ENCODE results near the gene PLIN5. TPM values are rescaled to one million over a fixed set of nuclear protein-coding genes. Genes with fewer than 3 reads are reported as not detected.

Gene PLIN5
- total and polyA plus RNA-seq, 9 donors = 8.8 to 149 (median 85.0) TPM

DNA sequence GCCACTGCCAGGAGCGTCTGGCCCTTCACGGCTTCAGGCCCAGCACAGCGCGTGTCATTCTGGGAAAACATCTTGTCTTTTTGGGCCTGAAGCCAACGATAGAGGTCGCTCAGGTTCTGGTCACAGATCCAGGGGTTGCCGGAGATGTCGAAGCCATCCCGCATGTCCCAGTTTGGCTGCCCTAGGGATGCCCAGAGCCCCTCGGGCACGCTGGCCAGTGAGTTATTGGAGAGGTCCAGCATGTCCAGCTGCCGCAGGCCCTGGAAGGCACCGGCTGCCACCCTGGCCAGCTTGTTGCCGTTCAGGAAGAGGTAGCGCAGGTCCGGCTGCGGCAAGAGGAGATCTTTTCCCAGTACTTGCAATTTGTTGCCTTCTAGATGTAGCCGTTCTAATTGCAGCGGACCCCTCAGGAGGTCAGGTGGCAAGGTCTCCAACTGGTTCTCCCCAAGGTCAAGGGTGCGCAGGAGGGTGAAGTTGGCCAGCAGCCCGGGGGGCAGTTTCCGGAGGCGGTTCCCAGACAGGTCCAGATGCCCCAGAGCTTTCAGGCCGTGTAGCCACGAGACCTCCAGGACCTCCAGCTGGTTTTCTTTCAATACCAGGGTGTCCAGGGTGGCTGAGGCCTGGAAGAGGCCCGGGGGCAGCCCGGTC, 3.1 kb upstream of the PLIN5 start:
- 63 to 70% (median 68%) methylated on average over 27 of the region's 27 CpGs for WGBS, 3 donors
- H3K27me3 ChIP-seq = no peaks in the 10 kb centered on the region
- DNase-seq = peak in 1 of 5 donors; percentile 55
- TF ChIP-seq POLR2A (IDR thresholded peaks at IDR 0.05) (no peak), EP300 (IDR thresholded peaks at IDR 0.05) (no peak)
- TF ChIP-seq, protein P1, sequence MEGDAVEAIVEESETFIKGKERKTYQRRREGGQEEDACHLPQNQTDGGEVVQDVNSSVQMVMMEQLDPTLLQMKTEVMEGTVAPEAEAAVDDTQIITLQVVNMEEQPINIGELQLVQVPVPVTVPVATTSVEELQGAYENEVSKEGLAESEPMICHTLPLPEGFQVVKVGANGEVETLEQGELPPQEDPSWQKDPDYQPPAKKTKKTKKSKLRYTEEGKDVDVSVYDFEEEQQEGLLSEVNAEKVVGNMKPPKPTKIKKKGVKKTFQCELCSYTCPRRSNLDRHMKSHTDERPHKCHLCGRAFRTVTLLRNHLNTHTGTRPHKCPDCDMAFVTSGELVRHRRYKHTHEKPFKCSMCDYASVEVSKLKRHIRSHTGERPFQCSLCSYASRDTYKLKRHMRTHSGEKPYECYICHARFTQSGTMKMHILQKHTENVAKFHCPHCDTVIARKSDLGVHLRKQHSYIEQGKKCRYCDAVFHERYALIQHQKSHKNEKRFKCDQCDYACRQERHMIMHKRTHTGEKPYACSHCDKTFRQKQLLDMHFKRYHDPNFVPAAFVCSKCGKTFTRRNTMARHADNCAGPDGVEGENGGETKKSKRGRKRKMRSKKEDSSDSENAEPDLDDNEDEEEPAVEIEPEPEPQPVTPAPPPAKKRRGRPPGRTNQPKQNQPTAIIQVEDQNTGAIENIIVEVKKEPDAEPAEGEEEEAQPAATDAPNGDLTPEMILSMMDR (IDR thresholded peaks at IDR 0.05) = no peak
- no peak overlapping the region for H3K4me3 ChIP-seq
- no peaks in the 10 kb centered on the region for H3K36me3 ChIP-seq
- H3K4me1 ChIP-seq (ENCODE audit: insufficient read depth) = peaks cover 16% of the 10 kb centered on the region
- H3K27ac ChIP-seq = no peak overlapping the region
- intact Hi-C loops (cut with DNase I) = no loop called here
- H3K9me3 ChIP-seq = no peaks in the 10 kb centered on the region

DNA sequence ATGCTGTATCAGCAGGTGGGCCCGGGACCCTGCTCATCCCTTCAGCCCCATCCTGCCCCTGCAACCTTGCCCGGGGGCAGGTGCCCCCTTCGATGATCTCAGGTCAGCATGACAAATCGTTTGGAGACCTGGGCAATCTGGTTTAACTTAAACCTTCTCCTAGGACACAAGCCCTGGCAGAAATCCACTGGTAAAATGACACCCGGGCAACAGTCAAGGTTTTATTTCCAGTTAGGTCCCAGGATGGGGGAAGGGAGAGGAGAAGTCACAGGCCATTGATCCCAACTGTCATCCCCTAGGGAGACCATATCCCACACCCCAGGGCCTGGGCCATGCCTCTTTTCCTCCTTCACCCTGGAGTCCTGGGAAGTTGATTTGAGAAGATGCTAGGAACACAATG, 1.8 kb upstream of the PLIN5 start:
- Histone ChIP-seq H3K9me3 (no peaks in the 10 kb centered on the region), H3K27me3 (no peaks in the 10 kb centered on the region), H3K27ac (no peak overlapping the region), H3K4me1 (ENCODE audit: insufficient read depth) (peaks cover 16% of the 10 kb centered on the region), H3K36me3 (no peaks in the 10 kb centered on the region), H3K4me3 (no peak overlapping the region)
- TF ChIP-seq EP300 (IDR thresholded peaks at IDR 0.05) (no peak), POLR2A (IDR thresholded peaks at IDR 0.05) (no peak)
- 43 to 49% (median 45%) methylated on average over 5 of the region's 5 CpGs for WGBS, 3 donors
- intact Hi-C loops (cut with DNase I) = no loop called here
- DNase-seq = no peak

DNA sequence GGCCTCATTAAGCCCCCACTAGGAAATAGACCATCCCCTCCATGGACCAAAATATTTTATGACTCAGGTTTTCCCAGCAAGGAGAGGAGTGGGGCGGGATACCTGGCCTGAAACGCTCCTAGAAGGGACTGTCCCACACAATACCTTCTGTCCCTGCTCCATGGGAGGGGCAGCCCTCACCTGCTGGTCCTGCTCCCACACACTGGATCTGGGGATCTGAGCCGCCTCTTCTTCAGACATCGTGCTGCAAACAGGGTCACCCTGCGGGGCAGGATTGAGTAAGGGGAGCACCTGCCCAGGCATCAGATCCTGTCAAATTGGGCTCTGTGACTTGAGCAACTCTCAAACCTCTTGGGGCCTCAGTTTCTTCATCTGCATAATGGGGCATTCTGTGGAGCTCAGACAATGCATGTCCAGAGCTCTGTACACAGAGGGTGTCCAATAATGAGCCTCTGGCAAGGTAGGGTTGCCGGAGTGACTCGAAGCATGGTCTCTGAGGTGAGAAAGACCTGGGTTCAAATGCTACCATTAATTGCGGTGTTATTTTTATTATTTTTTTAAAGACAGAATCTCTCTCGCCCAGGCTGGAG, 1.1 kb downstream of the PLIN5 start:
- no peaks in the 10 kb centered on the region for H3K36me3 ChIP-seq
- TF ChIP-seq EP300 (IDR thresholded peaks at IDR 0.05) = no peak
- no peak for TF ChIP-seq POLR2A (IDR thresholded peaks at IDR 0.05)
- TF ChIP-seq, protein P1 (IDR thresholded peaks at IDR 0.05) = no peak
- intact Hi-C loops (cut with DNase I) = no loop called here
- no peak for DNase-seq
- no peaks in the 10 kb centered on the region for H3K27me3 ChIP-seq
- peak overlapping the region in 1 of 2 donors; percentile 88 for H3K27ac ChIP-seq
- WGBS, 3 donors = 86 to 89% (median 87%) methylated on average over 9 of the region's 9 CpGs
- H3K9me3 ChIP-seq = no peaks in the 10 kb centered on the region
- no peak overlapping the region for H3K4me3 ChIP-seq
- H3K4me1 ChIP-seq (ENCODE audit: insufficient read depth) = peaks cover 15% of the 10 kb centered on the region

DNA sequence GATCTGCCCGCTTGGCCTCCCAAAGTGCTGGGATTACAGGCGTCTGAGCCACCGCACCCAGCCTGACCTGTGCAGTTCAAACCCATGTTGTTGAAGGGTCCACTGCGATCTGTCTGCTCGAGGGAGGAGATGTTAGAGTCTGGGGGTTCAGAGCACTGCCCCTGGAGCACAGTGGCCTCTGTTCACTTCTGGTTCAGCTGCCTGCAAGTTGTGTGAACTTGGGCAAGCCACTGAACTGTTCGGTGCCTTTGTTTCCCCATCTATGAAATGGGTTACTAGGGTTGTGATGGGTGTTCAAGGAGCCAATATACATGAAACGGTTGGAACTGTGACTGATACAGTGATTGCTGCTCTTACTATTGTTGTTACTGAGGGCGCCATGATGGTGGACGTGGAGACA, 1.7 kb downstream of the PLIN5 start:
- peak overlapping the region in 1 of 2 donors; percentile 6 for H3K27ac ChIP-seq
- no peak for DNase-seq
- H3K4me3 ChIP-seq = no peak overlapping the region
- H3K36me3 ChIP-seq = no peaks in the 10 kb centered on the region
- H3K4me1 ChIP-seq (ENCODE audit: insufficient read depth) = peaks cover 15% of the 10 kb centered on the region
- TF ChIP-seq POLR2A (IDR thresholded peaks at IDR 0.05) (no peak), EP300 (IDR thresholded peaks at IDR 0.05) (no peak)
- TF ChIP-seq, protein P1 (IDR thresholded peaks at IDR 0.05) = no peak
- no peaks in the 10 kb centered on the region for H3K27me3 ChIP-seq
- H3K9me3 ChIP-seq = no peaks in the 10 kb centered on the region
- intact Hi-C loops (cut with DNase I) = no loop called here
- WGBS, 3 donors = 81 to 86% (median 84%) methylated on average over 9 of the region's 9 CpGs

DNA sequence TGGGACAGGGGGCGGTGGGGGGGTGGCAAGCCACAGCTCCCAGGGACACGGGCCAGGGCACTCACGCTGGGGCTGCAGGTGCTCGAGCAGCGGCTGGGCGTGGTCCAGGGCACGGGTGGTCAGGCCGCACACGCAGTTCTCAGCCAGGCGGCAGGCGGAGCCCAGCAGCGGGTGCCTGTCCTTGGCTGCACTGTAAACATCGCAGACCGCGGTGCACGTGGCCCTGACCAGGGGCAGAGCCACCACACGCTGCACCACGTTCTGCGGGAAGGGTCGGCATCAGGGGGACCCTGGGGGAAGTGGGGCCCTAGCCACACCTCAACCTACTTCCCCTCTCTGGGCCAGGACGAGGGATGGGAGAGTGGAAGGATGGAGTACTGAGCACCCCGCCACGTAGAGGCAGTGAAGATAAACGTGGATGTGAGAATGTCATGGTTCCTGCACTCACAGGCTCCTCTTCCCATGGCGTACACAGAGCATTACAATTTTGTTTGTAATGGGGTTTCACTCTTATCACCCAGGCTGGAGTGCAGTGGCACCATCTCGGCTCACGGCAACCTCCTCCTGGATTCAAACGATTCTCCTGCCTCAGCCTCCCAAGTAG, 3.4 kb downstream of the PLIN5 start:
- H3K4me3 ChIP-seq = no peak overlapping the region
- H3K27me3 ChIP-seq = no peaks in the 10 kb centered on the region
- no peaks in the 10 kb centered on the region for H3K36me3 ChIP-seq
- 14 to 36% (median 20%) methylated on average over 25 to 28 of the region's 28 CpGs for WGBS, 3 donors
- TF ChIP-seq POLR2A (IDR thresholded peaks at IDR 0.05) = no peak
- TF ChIP-seq EP300 (IDR thresholded peaks at IDR 0.05) = no peak
- TF ChIP-seq, protein P1 (IDR thresholded peaks at IDR 0.05) = no peak
- intact Hi-C loops (cut with DNase I) = no loop called here
- peaks cover 14% of the 10 kb centered on the region for H3K4me1 ChIP-seq (ENCODE audit: insufficient read depth)
- H3K27ac ChIP-seq = peak overlapping the region in 1 of 2 donors; percentile 39
- no peaks in the 10 kb centered on the region for H3K9me3 ChIP-seq
- peak in 3 of 5 donors; percentile 52 to 73 (median 59) for DNase-seq
